ENCODE measurements around the gene TEX101. TPM values are rescaled to one million over a fixed set of nuclear protein-coding genes. Genes with fewer than 3 reads are reported as not detected.
"Not testable (repeated sequence)": the region's sequence is repeated elsewhere in the genome, so short reads cannot be mapped to it uniquely, and the experiment has no call there.

The TEX101 gene
- total RNA-seq, 1 experiment from 2014 or later: not detected

- H3K18ac ChIP-seq (ENCODE audit: insufficient read length, low read depth, low read length); H3K4me1 Mint-ChIP-seq; H4K91ac ChIP-seq (ENCODE audit: insufficient read length, low read depth, low read length); DNase-seq; H2AFZ ChIP-seq (ENCODE audit: low read length); H2BK15ac ChIP-seq (ENCODE audit: low read depth, low read length); H3K23ac ChIP-seq (ENCODE audit: insufficient read length, low read depth, low read length); H3T11ph ChIP-seq (ENCODE audit: low read length); H3K36me3 Mint-ChIP-seq (ENCODE audit: insufficient read depth in 1 of 3, low read depth in 3 of 3); H3K56ac ChIP-seq (ENCODE audit: insufficient read length, low read depth, low read length); H3K27ac ChIP-seq (ENCODE audit: insufficient read length, low read depth, low read length); H3K79me2 ChIP-seq (ENCODE audit: insufficient read depth, low read length); H3K4me2 ChIP-seq (ENCODE audit: insufficient read depth, insufficient read length, low read length); H3K4me1 ChIP-seq (ENCODE audit: insufficient read depth, low read length); H3K9ac ChIP-seq (ENCODE audit: extremely low read depth, insufficient read length, low read length); H3K27ac Mint-ChIP-seq; H3K27me3 ChIP-seq (ENCODE audit: insufficient read depth, low read length); H2BK20ac ChIP-seq (ENCODE audit: low read depth, low read length, poor library complexity, severe bottlenecking); H4K5ac ChIP-seq (ENCODE audit: insufficient read length, low read depth, low read length); H4K20me1 ChIP-seq (ENCODE audit: control insufficient read depth, insufficient read depth, insufficient read length); H3K23me2 ChIP-seq (ENCODE audit: insufficient read length, low read depth, low read length, poor library complexity, severe bottlenecking); H2BK12ac ChIP-seq (ENCODE audit: insufficient read length, low read depth, low read length); H3K4ac ChIP-seq (ENCODE audit: low read depth, low read length); H3K4me3 Mint-ChIP-seq; H4K8ac ChIP-seq (replicated peaks; ENCODE audit: insufficient read length, low read depth, low read length); H2AK5ac ChIP-seq (ENCODE audit: insufficient read length, low read length); H3K79me1 ChIP-seq (ENCODE audit: insufficient read depth, low read depth, low read length, poor library complexity, severe bottlenecking); H3K9me3 ChIP-seq (ENCODE audit: control insufficient read depth, low read depth, low read length); H2BK5ac ChIP-seq (ENCODE audit: insufficient read length, low read length); H3K14ac ChIP-seq (ENCODE audit: insufficient read depth, low read length); H2BK120ac ChIP-seq (ENCODE audit: low read depth, low read length, poor library complexity, severe bottlenecking): not testable (repeated sequence)
- peaks cover 16% of the 10 kb centered on the region for H3K27me3 Mint-ChIP-seq (ENCODE audit: low read depth)
- no CpG with 5 or more reads among the region's 11 CpGs for WGBS (ENCODE audit: extremely low coverage, insufficient read length, low lambda C conversion rate)
- H3K9me3 Mint-ChIP-seq: peaks cover 12 to 48% of the 10 kb centered on the region in 2 experiments; a peak in 4 of 5 replicates
Measured at GRCh38 chr19:43390903-43391551, 23.7 kb upstream of the TEX101 start.

- not testable (repeated sequence) for H4K91ac ChIP-seq (ENCODE audit: insufficient read length, low read depth, low read length); H3K4ac ChIP-seq (ENCODE audit: low read depth, low read length); H4K8ac ChIP-seq (replicated peaks; ENCODE audit: insufficient read length, low read depth, low read length); H3K4me1 ChIP-seq (ENCODE audit: insufficient read depth, low read length); H2AFZ ChIP-seq (ENCODE audit: low read length); H3K9ac ChIP-seq (ENCODE audit: extremely low read depth, insufficient read length, low read length); H4K5ac ChIP-seq (ENCODE audit: insufficient read length, low read depth, low read length); DNase-seq; H3K27ac Mint-ChIP-seq; H2BK12ac ChIP-seq (ENCODE audit: insufficient read length, low read depth, low read length); H3K23me2 ChIP-seq (ENCODE audit: insufficient read length, low read depth, low read length, poor library complexity, severe bottlenecking); H3K56ac ChIP-seq (ENCODE audit: insufficient read length, low read depth, low read length); H3K4me3 Mint-ChIP-seq; H2BK5ac ChIP-seq (ENCODE audit: insufficient read length, low read length); H3K9me3 ChIP-seq (ENCODE audit: control insufficient read depth, low read depth, low read length); H3T11ph ChIP-seq (ENCODE audit: low read length); H3K4me2 ChIP-seq (ENCODE audit: insufficient read depth, insufficient read length, low read length); H3K4me1 Mint-ChIP-seq; H2AK5ac ChIP-seq (ENCODE audit: insufficient read length, low read length); H3K79me1 ChIP-seq (ENCODE audit: insufficient read depth, low read depth, low read length, poor library complexity, severe bottlenecking); H3K23ac ChIP-seq (ENCODE audit: insufficient read length, low read depth, low read length); H3K36me3 Mint-ChIP-seq (ENCODE audit: insufficient read depth in 1 of 3, low read depth in 3 of 3); H2BK15ac ChIP-seq (ENCODE audit: low read depth, low read length); H3K79me2 ChIP-seq (ENCODE audit: insufficient read depth, low read length); H3K14ac ChIP-seq (ENCODE audit: insufficient read depth, low read length); H3K27ac ChIP-seq (ENCODE audit: insufficient read length, low read depth, low read length); H2BK120ac ChIP-seq (ENCODE audit: low read depth, low read length, poor library complexity, severe bottlenecking); H4K20me1 ChIP-seq (ENCODE audit: control insufficient read depth, insufficient read depth, insufficient read length); H2BK20ac ChIP-seq (ENCODE audit: low read depth, low read length, poor library complexity, severe bottlenecking); H3K18ac ChIP-seq (ENCODE audit: insufficient read length, low read depth, low read length); H3K27me3 ChIP-seq (ENCODE audit: insufficient read depth, low read length)
- peaks cover 16% of the 10 kb centered on the region for H3K27me3 Mint-ChIP-seq (ENCODE audit: low read depth)
- H3K9me3 Mint-ChIP-seq: peaks cover 10 to 46% of the 10 kb centered on the region in 2 experiments
- WGBS (ENCODE audit: extremely low coverage, insufficient read length, low lambda C conversion rate): no CpG with 5 or more reads among the region's 6 CpGs
Measured at GRCh38 chr19:43391552-43391935, 23.1 kb upstream of the TEX101 start.

Measured in H9 (cell line).